Endodermal cell (in vitro differentiated cells): ENCODE measurements around the gene PPL. TPM values are rescaled to one million over a fixed set of nuclear protein-coding genes. Genes with fewer than 3 reads are reported as not detected.

Experiments used
- DNase-seq: peaks from one replicate; pipeline ENCODE4 v3.0.0-alpha.2; 2017
- H3K27ac ChIP-seq: 2 replicates; pipeline ENCODE4 v1.5.1; 2013; ENCODE audit warnings: mild to moderate bottlenecking, low read depth, low read length, moderate library complexity
- H3K27me3 ChIP-seq: 2 replicates; pipeline ENCODE4 v1.6.1; 2013; ENCODE audit warnings: mild to moderate bottlenecking, low read length, moderate library complexity; ENCODE audit not compliant: insufficient read depth, control insufficient read depth, poor library complexity, severe bottlenecking
- H3K36me3 ChIP-seq: 2 replicates; pipeline ENCODE4 v1.7.0; 2013; ENCODE audit warnings: mild to moderate bottlenecking, low read length, moderate library complexity; ENCODE audit not compliant: control insufficient read depth, insufficient read depth
- H3K4me1 ChIP-seq: one replicate; pipeline ENCODE4 v1.7.0; 2013; ENCODE audit warnings: low read length; ENCODE audit not compliant: control insufficient read depth, insufficient read depth
- H3K4me3 ChIP-seq: 2 replicates; pipeline ENCODE4 v1.5.1; 2013; ENCODE audit warnings: mild to moderate bottlenecking, low read length, moderate library complexity
- H3K9ac ChIP-seq: 2 replicates; pipeline ENCODE4 v1.6.1; 2013; ENCODE audit warnings: mild to moderate bottlenecking, low read length, moderate library complexity; ENCODE audit not compliant: poor library complexity, severe bottlenecking; ENCODE audit errors: extremely low read depth
- H3K9me3 ChIP-seq: 2 replicates; pipeline ENCODE4 v1.6.1; 2013; ENCODE audit warnings: mild to moderate bottlenecking, low read length, moderate library complexity; ENCODE audit not compliant: control insufficient read depth
- H3K27ac Mint-ChIP-seq: 2 replicates; pipeline ENCODE4 v1.8.0; 2020; ENCODE audit warnings: mixed read lengths
- H3K27me3 Mint-ChIP-seq: 2 replicates; pipeline ENCODE4 v1.8.0; 2021; ENCODE audit warnings: mild to moderate bottlenecking, mixed read lengths; ENCODE audit not compliant: insufficient read depth
- H3K36me3 Mint-ChIP-seq: 2 replicates; pipeline ENCODE4 v1.8.0; 2020; ENCODE audit warnings: low read depth, mixed read lengths
- H3K4me1 Mint-ChIP-seq: 2 replicates; pipeline ENCODE4 v1.8.0; 2020; ENCODE audit warnings: mixed read lengths
- H3K4me3 Mint-ChIP-seq: 2 replicates; pipeline ENCODE4 v1.8.0; 2020; ENCODE audit warnings: mild to moderate bottlenecking, moderate library complexity, mixed read lengths
- H3K9me3 Mint-ChIP-seq: 2 replicates; pipeline ENCODE4 v1.8.0; 2020; ENCODE audit warnings: mild to moderate bottlenecking, mixed read lengths
- CTCF ChIP-seq: fragments of 200-600 bp; sonication (generic); conservative IDR thresholded peaks from 2 replicates; pipeline ENCODE4 v1.5.0; 2021; ENCODE audit warnings: antibody characterized with exemption, mild to moderate bottlenecking
- WGBS, 2 experiments: methylation state at CpG; one replicate each; pipeline versions ENCODE4 v1.1.5 to v1.1.7; 2013; ENCODE audit warnings: missing lambda C conversion rate in 2 of 2, mixed read lengths in 1 of 2; ENCODE audit not compliant: insufficient coverage in 1 of 2, insufficient read length in 1 of 2; 5-methylcytosine and 5-hydroxymethylcytosine counted together
- total RNA-seq, 2 donors: library from RNA; stranded (reverse); fragmentation: NEBNext Ultra II Directional in 1 of 2; extraction: Animal tissue kit (Norgen Biotek cat#: 25700) in 1 of 2; gene quantifications; 2 replicates in 1 of 2; 3 replicates in 1 of 2; pipeline ENCODE4 v1.2.1, GENCODE V29; 2021

The PPL gene
- total RNA-seq, 2 donors from 2014 or later = 37.8 to 48.5 TPM

GRCh38 chr16:4868026-4868425 lies 68.9 kb downstream of the PPL start:
- Histone ChIP-seq H3K9ac (no peak overlapping the region), H3K9me3 (no peaks in the 10 kb centered on the region), H3K27ac (no peak overlapping the region), H3K36me3 (peaks cover 68% of the 10 kb centered on the region), H3K4me3 (no peak overlapping the region), H3K27me3 (no peaks in the 10 kb centered on the region), H3K4me1 (peaks cover 8% of the 10 kb centered on the region)
- H3K4me3 Mint-ChIP-seq = no peak overlapping the region
- DNase-seq = no peak
- H3K36me3 Mint-ChIP-seq = peaks cover 58% of the 10 kb centered on the region
- TF ChIP-seq CTCF = no peak
- H3K9me3 Mint-ChIP-seq = no peaks in the 10 kb centered on the region
- peak overlapping the region; percentile 20 for H3K27ac Mint-ChIP-seq
- no peaks in the 10 kb centered on the region for H3K27me3 Mint-ChIP-seq
- H3K4me1 Mint-ChIP-seq = peaks cover 13% of the 10 kb centered on the region
- 91 to 93% methylated on average over 5 of the region's 5 CpGs for WGBS, 2 experiments

- Histone ChIP-seq H3K27ac (no peak overlapping the region), H3K9me3 (no peaks in the 10 kb centered on the region), H3K4me1 (peaks cover 8% of the 10 kb centered on the region), H3K4me3 (no peak overlapping the region), H3K9ac (no peak overlapping the region), H3K27me3 (no peaks in the 10 kb centered on the region), H3K36me3 (peaks cover 69% of the 10 kb centered on the region)
- H3K4me1 Mint-ChIP-seq = peaks cover 13% of the 10 kb centered on the region
- WGBS, 2 experiments = 96 to 97% methylated on average over 12 of the region's 12 CpGs
- no peak for TF ChIP-seq CTCF
- no peak overlapping the region for H3K4me3 Mint-ChIP-seq
- no peaks in the 10 kb centered on the region for H3K9me3 Mint-ChIP-seq
- DNase-seq = no peak
- H3K27me3 Mint-ChIP-seq = no peaks in the 10 kb centered on the region
- peaks cover 57% of the 10 kb centered on the region for H3K36me3 Mint-ChIP-seq
- peak overlapping the region; percentile 73 for H3K27ac Mint-ChIP-seq
Observed at GRCh38 chr16:4866586-4866985, 70.4 kb downstream of the PPL start.

GRCh38 chr16:4865231-4865860 lies 71.6 kb downstream of the PPL start:
- Histone ChIP-seq H3K4me3 (no peak overlapping the region), H3K9me3 (no peaks in the 10 kb centered on the region), H3K9ac (no peak overlapping the region), H3K27me3 (no peaks in the 10 kb centered on the region), H3K27ac (no peak overlapping the region), H3K4me1 (peaks cover 8% of the 10 kb centered on the region), H3K36me3 (peaks cover 71% of the 10 kb centered on the region)
- DNase-seq = no peak
- no peak for TF ChIP-seq CTCF
- 96 to 97% methylated on average over 11 to 13 of the region's 13 CpGs for WGBS, 2 experiments
- no peak overlapping the region for H3K4me3 Mint-ChIP-seq
- peaks cover 13% of the 10 kb centered on the region for H3K4me1 Mint-ChIP-seq
- H3K27me3 Mint-ChIP-seq = no peaks in the 10 kb centered on the region
- H3K9me3 Mint-ChIP-seq = no peaks in the 10 kb centered on the region
- H3K27ac Mint-ChIP-seq = no peak overlapping the region
- H3K36me3 Mint-ChIP-seq = peaks cover 56% of the 10 kb centered on the region
